SKM-1 treated with dmso at 0.1 percent for 144 hours (cell line): Measurements from ENCODE around the gene SMOC2.

Source experiments
- DNase-seq: peaks from one replicate; lab custom pipeline; 2025; ENCODE audit not compliant: unreplicated experiment; lab: John Stamatoyannopoulos, UW

The SMOC2 gene

GRCh38 chr6:168415098-168415992 lies 25.6 kb upstream of the SMOC2 start:
- no peak for DNase-seq

- DNase-seq, result no peak
These were observed 24.9 kb upstream of the SMOC2 start for GRCh38 chr6:168415993-168416530.

GRCh38 chr6:168416531-168416930 lies 24.5 kb upstream of the SMOC2 start:
- no peak for DNase-seq

- DNase-seq, result no peak
These were observed 23.8 kb upstream of the SMOC2 start for GRCh38 chr6:168417191-168417590.

- DNase-seq, result no peak
These were observed 23.1 kb upstream of the SMOC2 start for GRCh38 chr6:168417679-168418557.

GRCh38 chr6:168418711-168419121 lies 22.3 kb upstream of the SMOC2 start:
- DNase-seq, result no peak

GRCh38 chr6:168419569-168419968 lies 21.4 kb upstream of the SMOC2 start:
- DNase-seq, result no peak

GRCh38 chr6:168420084-168420483 lies 20.9 kb upstream of the SMOC2 start:
- no peak for DNase-seq

- DNase-seq, result no peak
These were observed 20.3 kb upstream of the SMOC2 start for GRCh38 chr6:168420706-168421105.

GRCh38 chr6:168427184-168427583 lies 13.8 kb upstream of the SMOC2 start:
- no peak for DNase-seq

- no peak for DNase-seq
These were observed 12.7 kb upstream of the SMOC2 start for GRCh38 chr6:168428052-168428826.

- DNase-seq, result no peak
These were observed 12.1 kb upstream of the SMOC2 start for GRCh38 chr6:168428863-168429262.

- DNase-seq, result no peak
These were observed 8.8 kb upstream of the SMOC2 start for GRCh38 chr6:168432196-168432595.

GRCh38 chr6:168433898-168434297 lies 7.1 kb upstream of the SMOC2 start:
- DNase-seq, result no peak

GRCh38 chr6:168434505-168434904 lies 6.5 kb upstream of the SMOC2 start:
- no peak for DNase-seq

- no peak for DNase-seq
These were observed 3.2 kb upstream of the SMOC2 start for GRCh38 chr6:168437751-168438150.

- no peak for DNase-seq
These were observed 2.0 kb upstream of the SMOC2 start for GRCh38 chr6:168438783-168439520.

GRCh38 chr6:168439794-168440450 lies 1.1 kb upstream of the SMOC2 start:
- no peak for DNase-seq
